ENCODE data around the gene MEIOB.
"Not testable (repeated sequence)": the region's sequence is repeated elsewhere in the genome, so short reads cannot be mapped to it uniquely, and the experiment has no call there.

MEIOB gene

DNA sequence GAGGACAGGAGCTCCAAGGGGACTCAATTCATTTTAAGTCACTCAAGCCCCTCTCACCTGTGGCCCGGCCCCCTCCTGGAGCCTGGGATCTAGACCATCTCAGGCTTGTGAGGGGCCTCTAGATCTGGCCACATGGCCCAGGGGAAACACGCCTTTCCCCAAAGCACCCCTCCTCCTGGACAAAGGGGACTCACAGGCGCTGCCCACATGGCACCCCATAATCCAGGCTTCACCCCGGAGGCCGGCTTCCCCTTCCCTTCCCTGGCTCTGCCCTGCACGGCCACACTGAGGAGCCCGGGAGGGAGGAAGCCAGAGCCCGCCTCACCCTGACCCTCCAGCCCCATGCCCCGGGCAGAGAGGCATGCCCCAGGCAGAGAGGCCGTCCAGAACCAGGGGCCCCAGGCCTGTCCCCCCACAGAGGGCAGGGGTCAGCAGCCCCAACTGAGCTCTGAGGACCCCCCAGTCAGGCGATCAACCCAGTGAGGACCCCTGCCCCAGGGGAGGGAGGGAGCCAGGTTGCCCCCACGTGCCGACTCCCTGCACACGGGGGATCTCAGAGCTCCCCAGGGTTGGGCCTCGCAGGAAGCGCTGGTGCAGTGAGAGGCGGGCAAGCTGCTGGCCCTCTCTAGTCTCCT lies 35.4 kb upstream of the MEIOB start:
- no peak for DNase-seq

DNA sequence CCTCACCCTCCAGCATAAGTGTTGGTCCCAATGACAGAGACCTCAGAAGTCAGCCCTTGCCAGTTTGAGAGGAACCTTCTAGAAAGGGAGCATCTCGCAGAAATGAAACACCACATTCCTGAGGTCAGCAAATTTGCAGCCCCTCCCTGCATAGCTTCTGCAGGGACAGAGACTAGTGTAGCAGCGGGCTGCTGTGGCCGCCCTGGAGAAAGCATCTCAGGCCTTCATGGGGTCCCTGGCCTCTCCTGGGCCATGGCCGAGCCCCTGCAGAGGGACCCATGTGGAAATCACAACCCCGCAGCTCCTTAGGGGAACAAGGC lies 34.8 kb upstream of the MEIOB start:
- no peak for DNase-seq

DNA sequence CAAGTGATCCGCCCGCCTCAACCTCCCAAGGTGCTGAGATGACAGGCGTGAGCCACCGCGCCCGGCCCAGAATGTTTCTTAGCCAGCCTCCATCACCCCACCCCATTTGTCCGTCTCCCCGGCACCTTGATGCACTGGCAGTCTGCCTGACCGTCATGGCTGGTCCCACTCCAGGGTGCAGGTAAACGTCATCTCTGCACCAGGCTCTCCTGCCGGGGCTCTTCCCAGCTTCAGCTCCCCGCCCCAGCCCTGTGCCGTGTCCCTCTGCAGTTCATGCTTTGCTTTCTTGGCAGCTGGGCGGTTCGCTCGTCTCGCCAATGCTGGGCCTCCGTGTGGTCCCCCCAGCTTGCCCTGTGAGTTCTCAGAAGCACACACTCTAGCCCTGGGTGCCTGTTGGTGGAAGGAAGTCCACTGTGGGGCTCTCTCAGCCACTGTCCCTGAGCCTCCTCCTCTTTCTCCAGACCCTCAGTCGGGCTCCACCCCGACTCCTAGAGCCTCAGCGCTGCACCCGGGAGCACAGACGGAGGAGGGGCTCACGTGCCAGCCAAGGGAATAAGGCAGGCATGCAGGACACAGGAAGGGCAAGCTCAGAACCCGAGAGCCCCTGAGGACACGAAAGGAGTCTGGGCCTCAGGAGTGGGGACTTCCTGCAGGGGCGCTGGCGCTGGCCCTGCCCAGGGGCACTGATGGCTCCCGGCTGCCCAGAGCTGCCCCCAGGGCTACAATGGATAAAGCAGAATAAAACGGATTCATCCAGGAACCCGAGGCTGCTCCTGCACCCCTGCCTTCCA lies 34.3 kb upstream of the MEIOB start:
- no peak for DNase-seq

DNA sequence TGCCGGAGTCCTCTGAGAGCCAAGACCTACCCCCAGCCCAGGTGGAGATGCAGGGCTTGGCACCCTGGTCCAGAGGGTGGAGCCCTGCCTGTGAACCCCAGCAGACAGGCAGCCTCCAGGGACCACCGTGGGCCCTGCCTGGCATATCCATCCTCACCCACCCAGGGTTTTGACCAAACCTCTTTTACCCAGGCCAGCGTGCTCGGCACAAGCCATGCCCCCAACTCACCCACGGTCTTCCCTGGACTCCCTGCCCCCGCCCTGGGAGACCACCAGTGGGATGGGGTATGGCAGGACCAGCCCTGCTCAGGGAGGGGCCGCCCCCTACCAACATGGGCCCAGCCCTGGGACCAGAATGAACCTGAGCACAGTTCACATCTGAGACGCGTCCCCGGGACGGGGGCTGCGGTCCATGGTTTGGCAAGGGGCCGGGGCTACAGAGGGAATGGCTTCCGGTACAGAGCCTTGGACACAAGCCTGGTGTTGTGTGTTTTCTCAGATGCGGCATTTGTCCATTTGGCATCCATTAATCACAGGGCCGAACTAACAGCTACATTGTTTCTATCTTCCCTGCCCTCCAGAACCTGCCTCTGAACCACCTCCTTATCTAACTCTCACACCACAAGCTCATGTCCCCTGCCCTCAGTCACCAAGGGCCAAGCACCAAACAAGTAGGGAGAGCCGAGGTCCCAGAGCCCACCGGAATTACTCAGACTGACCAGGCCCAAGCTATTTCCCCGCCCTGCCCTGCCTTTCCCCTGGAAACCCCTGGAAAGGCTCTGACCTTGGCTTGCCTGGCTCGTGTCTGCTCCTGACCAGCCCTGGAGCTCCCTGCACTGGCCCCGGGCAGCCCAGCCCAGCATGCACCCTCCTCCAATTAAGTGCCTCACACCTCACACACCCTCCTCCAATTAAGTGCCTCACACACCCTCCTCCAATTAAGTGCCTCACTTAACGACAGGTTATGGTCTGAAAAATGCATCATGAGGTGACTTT lies 32.2 kb upstream of the MEIOB start:
- no peak for DNase-seq

DNA sequence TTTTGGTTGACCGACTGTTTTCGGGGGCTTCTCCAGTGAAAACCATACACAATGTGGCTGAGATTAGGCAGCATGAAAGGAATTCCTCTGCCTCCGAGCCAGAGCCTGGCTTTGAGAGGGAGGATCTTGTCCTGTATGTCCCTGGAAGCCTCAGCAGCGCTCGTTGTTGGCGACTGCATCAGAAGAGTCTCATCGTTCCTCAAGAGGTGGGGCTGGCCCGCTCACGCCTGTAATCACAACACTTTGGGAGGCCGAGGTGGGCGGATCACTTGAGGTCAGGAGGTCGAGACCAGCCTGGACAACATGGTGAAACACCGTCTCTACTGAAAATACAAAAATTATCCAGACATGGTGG lies 31.2 kb upstream of the MEIOB start:
- no peak for DNase-seq

DNA sequence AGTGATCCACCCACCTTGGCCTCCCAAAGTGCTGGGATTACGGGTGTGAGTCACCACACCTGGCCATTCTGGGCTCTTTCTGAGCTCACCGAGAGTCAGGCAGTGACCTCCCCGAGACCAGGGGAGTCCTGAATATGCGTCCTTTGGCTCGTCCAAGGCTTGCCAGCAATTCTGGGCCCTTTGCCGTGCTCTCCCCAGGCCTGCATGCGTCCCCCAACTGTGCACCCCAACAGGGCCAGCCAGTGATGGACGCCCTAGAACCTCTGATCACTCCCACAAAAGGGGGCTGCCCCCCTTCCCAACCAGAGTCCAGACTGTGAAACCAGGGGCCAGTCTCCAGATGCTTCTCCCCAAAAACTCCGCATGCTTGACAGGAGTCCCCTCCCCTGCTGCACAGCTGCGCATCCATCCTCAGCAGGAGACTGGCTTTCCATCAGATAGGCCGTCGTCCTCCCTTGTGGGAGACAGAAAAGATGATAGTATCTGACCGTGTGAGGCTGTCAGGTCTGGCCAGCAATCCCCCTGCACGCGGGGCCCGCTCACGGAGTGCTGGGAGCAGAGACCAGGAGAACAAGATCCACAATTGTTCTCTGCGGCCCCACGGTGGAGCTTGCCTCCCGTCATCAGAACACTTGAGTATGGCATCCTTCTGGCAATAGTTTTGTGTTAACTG lies 30.7 kb upstream of the MEIOB start:
- DNase-seq: no peak

DNA sequence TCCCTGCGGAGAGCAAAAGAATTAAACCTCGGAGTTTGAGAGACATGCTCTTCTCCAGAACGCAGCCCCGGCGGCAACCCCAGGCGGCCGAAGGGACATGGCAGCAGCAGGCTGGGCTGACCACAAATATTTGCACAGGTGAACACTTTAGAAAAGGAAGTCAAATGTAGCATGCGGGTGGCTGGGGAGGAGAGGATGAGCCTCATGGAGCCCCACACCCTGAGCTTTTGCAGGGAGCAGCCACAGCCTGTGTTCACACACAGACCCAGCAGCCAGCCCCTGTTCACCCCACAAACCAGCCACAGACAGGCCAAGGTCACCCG lies 28.4 kb upstream of the MEIOB start:
- no peak for DNase-seq

DNA sequence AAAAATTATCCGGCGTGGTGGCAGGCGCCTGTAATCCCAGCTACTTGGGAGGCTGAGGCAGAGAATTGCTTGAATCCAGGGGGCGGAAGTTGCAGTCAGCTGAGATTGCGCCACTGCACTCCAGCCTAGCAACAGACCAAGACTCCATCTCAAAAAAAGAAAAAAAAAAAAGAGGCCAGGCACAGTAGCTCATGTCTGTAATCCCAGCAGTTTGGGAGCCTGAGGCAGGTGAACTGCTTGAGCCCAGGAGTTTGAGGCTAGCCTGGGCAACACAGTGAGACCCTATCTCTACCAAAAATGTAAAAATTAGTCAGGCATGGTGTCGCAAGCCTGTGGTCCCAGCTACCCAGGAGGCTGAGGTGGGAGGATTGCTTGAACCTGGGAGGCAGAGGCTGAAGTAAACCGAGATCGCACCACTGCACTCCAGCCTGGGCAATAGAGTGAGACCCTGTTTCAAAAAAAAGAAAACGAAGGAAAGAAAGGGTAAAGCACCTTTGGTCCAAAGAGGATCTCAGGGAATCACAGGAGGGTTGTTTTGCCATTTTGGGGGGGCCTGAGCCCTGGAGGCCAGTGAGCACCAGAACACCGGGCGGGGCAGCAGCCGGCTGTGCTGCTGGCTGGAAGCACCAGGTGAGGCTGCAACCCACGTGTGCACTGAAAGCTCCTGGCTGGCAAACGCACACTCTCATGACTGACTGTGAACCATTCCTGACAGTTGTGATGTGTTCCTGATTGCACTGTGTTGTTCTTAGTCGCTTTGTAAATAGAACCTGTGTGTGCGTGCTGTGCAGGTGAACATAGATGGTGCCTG lies 27.9 kb upstream of the MEIOB start:
- no peak for DNase-seq

DNA sequence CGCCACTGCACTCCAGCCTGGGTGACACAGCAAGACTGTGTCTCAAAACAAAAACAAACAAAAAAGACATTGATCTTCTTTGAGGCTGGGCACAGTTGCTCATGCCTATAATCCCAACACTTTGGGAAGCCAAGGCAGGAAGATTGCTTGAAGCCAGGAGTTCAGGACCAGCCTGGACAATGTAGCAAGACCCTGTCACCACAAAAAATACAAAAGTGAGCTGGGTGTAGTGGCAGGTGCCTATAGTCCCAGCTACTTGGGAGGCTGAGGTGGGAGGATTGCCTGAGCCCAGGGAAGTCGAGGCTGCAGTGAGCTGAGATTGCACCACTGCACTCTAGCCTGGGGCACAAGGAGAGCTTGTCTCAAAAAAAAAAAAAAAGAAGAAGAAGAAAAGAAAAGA lies 25.7 kb upstream of the MEIOB start:
- not testable (repeated sequence) for DNase-seq

DNA sequence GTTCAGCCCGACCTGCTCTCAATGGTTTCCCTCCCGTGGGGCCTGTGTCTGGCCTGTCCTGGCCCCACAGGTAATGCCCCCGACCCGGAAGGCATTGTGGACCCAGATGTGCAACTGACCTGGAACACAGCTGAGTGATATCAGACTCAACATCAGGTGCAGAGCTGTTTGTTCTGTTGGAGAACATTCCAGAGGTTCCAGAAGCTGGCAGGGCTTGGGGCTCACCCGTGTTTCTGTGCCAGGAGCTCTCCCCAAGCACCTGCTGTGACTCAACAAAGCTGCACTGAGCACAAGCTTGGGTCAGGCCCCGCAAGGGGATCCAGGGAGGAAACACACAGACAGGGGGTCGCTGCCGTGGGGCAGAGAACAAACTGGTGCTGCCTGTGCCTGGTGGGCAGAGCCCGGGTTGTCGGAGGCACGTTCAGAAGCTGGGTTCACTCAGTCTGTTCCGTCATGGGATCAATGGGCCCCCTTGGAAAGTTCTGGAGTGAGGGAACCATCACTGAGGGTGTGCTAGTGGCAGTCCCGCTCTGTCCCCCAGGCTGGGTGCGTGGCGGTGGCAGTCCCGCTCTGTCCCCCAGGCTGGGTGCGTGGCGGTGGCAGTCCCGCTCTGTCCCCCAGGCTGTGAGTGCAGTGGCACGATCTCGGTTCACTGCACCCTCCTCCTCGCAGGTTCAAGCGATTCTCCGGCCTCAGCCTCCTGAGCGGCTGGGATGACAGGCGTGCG lies 24.1 kb upstream of the MEIOB start:
- no peak for DNase-seq

DNA sequence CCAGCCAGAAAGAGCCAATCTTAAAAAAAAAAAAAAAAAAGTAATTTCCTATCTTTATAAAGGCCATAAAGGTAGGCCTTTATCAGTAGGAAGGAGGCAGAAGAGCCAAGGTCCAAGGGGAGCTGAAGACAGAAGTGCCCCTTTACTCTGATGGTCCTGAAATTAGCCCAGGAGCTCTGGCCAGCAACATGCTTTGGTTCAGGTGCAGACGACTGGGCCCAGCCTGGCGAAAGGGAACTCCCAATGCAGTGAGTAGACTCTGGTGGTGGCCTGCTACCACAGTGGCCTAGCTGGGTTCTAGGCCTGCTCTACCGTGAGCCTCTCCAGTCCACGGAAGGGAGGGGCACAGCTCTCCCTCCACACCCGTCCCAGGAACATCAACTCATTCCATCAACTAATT lies 23.1 kb upstream of the MEIOB start:
- DNase-seq: no peak

DNA sequence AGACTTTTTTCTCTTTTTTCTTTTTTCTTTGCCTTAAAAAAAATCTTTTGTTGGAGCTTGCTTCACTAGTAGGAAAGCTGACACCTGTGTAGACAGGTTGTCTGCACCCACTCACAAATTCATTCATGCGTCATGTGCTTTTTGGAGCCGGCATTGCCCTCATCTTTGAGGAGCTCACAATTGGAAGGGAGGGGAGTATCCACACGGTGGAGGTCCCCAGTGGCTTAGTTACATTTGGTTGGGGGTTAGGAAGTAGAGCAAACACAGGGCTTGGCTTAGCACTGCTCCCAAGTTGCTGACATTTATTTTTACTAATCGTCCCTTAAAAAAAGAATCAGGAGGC lies 18.7 kb upstream of the MEIOB start:
- DNase-seq: no peak

DNA sequence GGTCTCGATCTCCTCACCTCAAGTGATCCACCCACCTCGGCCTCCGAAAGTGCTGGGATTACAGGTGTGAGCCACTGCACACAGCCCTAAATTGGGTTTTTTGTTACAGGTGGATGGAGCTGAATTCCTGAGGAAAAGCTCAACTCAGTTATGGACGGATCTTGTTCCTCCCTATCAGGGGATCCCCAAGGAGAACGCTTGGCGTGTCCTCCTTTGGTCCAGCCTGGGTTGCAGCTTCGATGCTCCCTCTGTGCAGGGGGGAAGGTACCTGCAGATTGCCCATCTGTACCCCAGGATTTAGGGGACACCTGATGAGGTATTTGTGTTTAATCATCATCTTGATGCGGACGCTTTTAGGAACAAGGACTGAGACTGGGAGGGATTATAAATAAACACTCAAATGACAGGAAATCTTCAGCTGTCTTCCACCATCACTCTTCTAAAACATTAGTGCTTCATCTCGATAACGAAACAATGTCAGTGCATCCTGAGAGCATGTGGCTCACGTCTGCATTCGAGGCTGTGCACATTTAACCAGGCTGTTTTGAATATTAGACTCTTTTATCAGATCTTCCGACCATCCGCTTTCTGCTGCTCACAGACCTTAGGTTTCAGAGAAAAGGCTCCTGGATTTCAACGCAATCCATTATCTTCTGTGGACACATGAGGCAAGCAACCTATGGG lies 18.2 kb upstream of the MEIOB start:
- no peak for DNase-seq

DNA sequence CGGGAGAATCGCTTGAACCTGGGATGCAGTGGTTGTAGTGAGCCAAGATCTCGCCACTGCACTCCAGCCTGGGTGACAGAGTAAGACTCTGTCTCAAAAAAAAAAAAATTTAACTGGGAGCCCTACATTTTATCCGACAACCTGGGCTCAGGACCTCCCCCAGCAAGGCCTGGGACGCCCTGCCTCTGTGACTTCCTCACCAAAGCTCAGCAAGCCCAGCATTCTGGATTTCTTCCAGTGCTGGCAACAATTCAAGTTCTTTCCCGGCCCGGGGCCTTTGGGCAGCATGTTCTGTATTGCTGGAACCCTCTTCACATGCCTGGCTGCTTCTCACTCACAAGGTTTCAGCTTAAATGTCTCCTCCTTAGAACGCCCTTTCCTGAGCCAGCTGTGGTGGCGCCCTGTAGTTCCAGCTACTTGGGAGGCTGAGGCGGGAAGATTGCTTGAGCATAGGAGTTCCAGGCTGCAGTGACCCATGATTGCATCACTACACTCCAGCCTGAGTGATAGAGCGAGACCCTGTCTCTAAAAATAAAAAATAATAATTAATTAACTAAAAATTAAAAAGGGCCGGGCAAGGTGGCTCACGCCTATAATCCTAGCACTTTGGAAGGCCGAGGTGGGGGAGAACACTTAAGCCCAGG lies 15.9 kb upstream of the MEIOB start:
- DNase-seq: no peak

DNA sequence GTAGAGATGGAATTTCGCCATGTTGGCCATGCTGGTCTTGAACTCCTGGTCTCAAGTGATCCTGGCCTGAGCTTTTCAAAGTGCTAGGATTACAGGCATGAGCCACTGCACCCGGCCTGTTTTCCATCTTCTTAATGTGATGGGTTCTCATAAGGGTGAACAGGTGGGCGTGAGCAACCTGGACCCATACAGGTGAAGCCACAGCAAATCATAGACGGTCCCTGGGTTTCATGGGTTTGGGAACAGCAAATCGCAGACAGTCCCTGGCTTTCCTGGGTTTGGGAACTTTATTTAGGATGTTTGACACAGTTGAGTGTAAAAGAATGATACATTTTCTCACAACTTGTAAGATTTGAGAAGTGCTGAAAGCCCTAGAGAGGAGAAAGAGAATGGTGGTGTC lies 12.9 kb upstream of the MEIOB start:
- no peak for DNase-seq

DNA sequence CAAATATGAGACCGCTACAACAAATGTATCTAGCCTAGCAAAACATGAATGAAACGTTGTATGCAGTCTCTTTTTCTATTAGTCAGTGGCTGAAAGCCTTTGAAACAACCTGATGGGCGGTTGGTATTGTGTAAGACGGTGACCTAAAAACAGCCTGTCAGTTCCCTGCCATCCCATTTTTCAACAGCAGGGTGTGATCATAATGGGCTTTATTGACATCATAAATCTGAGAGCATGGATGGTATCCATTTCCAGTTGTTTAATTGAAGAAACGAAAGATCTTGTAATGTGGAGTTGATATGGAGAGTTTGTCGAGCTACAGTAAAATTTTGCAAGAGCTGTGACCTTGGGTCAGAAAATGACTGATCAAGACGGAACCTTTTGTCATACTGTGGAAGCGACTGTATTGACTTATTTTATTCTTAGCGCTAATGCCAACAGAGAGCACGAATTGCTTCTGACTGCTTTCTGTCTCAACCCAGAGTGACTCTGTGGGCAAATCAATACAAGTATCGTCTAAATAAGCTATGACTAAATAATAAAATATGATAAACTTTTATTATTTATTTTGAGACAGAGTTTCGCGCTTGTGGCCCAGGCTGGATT lies 12.3 kb upstream of the MEIOB start:
- DNase-seq: no peak

DNA sequence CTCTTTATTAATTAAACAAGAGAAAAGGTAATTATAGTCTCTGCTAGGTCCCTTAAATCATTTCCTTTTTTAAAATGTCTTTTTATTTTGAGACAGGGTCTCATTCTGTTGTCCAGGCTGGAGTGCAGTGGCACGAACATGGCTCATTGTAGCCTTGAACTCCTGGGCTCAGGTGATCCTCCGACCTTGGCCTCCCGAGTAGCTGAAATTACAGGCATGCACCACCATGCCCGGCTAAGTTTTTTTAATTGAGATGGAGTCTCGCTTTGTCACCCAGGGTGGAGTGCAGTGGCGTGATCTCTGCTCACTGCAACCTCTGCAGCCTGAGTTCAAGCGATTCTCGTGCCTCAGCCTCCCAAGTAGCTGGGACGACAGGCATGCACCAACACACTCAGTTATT lies 9.2 kb upstream of the MEIOB start:
- DNase-seq: not testable (repeated sequence)

DNA sequence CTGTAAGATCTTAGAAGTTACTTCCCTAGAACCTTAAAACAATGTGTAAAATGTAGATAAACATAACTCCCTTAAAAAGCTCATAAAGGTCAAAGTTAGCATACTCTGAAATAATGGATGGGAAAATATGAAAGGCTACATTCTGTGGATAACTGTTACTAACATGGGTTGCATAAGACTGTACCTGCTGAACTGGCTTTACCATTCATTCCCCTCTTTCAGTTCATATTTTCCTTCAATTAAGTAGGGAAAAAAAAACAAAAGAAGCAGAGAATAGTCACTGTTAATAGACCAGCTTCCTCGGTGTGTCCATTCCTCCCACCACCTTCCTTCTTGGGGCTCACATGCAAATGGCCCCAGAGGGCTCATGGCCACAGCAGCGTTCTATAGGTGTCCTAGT lies 7.5 kb upstream of the MEIOB start:
- no peak for DNase-seq

DNA sequence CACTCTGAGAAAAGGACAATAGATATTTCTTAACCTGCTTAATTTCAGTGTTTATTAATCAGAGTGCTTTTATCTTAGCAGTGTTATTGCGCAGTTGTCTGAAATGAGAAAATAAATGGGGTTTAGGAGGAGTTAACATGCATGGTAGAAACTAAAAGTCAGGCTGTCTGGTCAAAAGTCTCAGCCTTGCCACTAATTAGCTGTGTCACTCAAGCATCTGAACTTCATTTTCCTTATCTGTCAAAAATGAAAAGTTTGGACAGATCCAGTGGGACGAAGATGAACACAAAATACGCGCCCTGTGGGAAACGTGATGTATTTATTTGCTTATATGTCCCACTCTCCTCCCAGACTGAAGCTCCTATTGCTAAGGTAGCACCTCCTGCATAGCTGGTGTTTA lies 6.3 kb upstream of the MEIOB start:
- no peak for DNase-seq
